Glomerular endothelial cell (primary cell): ENCODE data around the gene FBN3. TPM values are rescaled to one million over a fixed set of nuclear protein-coding genes. Genes with fewer than 3 reads are reported as not detected.
"Not testable (repeated sequence)": the region's sequence is repeated elsewhere in the genome, so short reads cannot be mapped to it uniquely, and the experiment has no call there.

ENCODE experiments used
- DNase-seq: peaks from one replicate; pipeline ENCODE4 v3.0.0-alpha.2; 2011; ENCODE audit warnings: low read depth, low spot score; ENCODE audit errors: extremely low read depth
- total RNA-seq: library from RNA; depleted of rRNA; stranded (reverse); fragments of >200 nt; gene quantifications from 2 replicates; pipeline ENCODE4 v1.2.3, GENCODE V29; 2015

Gene FBN3
- total RNA-seq, 1 donor from 2014 or later, result not detected

DNA sequence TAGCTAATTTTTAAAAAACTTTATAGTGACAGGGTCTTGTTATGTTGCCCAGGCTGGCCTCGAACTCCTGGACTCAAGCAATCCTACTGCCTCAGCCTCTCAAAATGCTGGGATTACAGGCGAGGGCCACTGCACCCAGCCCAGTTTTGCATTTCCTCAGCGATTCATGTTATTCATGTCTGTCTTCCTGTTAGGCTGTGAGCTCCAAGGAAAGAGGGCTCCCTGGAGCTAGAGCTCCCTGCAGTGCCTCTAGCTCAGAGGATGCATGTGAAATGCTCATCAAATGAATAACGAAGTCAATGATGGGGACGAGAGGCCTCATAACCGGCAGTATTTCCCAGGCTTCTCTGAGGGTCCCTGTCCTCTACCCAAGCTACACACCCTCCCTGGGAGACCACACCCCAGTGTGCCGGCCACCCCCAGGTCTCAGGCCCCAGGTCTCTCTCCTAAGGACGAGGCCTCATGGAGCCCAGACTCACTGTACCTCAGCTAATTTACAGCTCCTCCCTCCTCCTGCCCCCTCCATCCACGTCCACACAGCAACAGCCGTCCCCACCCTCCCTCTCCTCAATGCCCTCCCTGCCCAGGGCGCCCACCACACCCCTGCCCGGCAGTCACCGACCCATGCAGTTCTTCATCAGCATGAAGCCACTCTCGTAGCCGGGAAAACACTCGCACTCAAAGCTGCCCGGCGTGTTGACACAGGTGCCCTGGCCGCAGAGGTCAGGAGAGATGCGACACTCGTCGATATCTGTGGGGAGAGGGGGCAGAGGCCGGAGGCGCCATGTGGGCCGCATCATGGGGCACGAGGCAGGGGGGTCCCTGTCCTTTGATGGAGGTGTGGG is 28.5 kb downstream of the FBN3 start:
- DNase-seq, result no peak

DNA sequence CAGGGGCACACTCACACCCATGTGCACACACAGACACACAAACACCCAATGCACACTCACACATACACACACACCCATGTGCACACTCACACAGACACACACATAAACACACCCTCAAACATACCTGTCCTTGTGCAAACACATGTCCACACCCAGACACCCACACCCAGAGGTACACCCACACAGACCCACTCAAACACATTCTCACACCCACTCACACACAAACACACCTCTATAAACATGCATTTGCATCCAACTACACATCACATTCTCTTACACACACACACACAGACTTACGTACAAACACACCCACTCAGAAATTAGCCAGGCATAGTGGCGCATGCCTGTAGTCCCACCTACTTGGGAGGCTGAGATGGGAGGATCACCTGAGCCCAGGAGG is 31.4 kb downstream of the FBN3 start:
- no peak for DNase-seq

DNA sequence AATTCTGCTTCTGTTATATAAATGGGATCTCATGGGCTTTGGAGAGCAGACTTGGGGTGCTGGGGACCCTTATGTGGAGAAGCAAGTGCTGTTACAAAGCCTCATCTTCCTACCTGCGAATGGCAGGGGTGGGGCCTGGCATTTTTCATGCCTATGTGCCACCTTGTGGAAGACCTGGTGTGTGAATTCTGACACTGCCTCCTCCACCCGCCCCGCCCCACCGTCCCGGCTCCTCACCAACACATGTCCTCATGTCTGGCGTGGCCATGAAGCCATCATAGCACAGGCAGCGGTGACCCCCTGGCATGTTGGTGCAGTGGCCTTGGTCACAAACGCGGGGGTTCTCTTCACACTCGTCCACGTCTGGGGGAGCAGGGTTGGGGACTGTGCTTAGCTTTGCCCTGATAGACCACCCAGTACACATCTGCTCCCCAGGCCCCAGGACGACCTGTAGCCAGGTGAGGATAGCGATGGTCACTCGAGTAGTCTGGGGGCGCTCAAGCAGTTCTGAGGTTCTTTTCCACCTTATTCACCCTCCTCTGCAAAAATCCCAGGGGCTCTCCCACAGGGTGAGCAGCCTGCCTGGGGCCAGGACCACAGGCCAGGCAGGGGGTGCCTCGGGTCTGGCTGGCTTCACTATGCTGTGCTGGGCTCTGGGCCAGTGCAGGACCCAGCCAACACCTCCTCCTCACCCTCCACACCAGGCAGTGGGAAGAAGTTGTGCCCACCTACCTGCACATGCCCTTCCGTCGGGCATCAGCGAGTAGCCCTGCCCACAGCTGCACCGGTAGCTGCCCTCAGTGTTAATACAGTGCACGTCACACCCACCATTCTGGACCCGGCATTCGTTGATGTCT is 32.7 kb downstream of the FBN3 start:
- DNase-seq, result no peak

DNA sequence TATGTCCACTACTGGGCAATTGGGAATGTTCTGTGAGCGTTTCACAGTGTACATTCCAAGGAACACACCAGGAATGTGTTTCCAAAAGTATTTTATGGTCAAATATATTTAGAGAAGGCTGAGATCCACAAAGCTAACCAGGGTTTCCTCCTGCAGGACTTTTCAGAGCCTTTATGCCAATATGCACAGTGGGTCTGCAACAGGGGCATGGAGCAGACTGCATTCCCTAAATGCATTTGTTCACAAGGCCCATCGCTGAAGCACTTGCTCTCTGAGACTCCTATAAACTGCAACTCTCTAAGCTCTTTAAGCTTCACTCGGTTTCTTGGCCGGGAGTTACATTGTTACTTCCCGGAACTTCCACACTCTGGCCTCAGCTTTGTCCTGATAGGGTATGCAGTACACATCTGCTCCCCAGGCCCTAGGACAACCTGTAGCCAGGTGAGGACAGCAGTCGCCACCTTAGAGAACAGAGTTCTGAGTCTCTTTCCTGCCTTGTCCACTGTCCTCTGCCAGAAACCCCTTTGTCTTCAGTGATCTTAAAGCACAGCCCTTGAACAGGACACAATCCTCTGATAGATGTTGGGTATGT is 33.5 kb downstream of the FBN3 start:
- DNase-seq, result no peak

DNA sequence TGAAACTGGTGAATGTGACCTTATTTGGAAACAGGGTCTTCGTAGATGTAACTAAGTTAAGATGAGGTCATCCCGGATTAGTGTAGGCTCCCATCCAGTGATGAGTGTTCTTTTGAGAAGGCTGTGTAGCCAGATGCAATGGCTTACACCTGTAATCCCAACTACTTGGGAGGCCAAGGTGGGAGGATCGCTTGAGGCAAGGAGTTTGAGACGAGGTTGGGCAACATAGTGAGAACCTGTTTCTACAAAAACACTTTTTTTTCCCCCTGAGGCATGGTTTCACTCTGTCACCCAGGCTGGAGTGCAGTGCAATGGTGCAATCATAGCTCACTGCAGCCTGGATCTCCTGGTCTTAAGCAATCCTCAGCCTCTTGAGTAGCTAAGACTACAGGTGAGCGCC is 36.4 kb downstream of the FBN3 start:
- no peak for DNase-seq

DNA sequence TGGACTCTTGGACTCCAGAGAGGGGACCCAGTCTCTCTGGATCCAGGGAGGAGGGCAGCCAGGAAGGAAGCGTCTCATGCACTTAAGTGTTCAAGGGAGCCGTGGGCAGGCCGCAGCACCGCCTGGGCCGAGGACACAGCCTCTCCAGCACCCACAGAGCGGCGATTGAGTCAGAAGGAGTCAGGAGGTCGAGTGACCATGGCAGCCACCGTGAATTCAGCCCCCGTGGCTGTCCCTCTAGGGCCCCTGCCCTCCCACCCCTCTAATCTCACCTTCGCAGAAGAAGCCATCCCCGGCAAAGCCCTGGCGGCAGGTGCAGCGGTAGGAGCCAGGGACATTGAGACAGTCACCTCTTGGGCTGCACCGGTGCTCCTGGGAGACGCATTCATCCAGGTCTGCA is 38.0 kb downstream of the FBN3 start:
- DNase-seq, result no peak

DNA sequence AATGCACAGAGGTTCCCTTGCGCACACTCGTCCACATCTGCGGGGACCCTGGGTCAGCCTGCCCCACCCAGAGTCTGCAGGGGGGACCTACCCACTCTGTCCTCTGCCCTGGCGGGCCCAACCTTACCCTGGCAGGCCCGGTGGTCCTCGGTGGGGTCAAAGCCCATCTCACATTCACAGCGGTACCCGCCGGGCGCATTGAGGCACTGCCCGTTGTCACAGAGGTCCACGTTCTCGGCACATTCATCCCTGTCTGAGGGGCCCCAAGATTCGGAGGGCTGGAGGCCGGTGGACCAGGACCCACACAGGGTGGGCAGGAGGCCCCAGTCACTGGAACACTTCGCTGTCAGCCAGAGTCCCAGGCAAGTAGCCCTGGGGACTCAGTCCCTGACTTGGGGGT is 38.5 kb downstream of the FBN3 start:
- no peak for DNase-seq

DNA sequence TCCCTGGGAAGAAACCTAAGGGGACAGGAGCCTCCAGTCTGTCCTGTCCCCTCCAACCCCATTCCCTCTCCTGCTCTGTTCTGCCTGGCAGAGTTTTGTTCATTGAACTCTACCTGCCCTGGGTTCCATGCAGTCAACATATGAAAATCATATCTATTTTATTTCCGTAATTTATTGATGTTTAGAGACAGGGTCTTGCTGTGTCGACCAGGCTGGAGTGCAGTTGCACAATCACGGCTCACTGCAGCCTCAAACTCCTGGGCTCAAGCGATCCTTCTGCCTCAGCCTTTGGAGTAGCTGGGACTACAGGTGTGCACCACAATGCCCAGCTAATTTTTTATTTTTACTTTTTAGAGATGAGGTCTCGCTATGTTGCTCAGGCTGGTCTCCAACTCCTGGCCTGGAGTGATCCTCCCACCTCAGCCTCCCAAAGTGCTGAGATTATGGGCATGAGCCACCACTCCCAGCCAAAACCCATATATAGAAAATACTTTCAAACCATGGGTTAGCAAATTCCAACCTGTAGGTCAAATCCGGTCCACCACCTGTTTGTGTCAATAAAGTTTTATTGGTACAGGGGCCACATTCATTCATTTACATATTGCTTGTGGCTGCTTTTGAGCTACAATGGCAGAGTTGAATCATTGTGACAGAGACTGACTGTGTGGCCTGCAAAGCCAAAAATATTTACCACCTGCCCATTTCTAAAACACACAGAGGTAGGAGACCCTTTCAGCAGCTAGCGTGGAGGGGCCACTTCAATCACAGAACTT is 39.3 kb downstream of the FBN3 start:
- DNase-seq, result no peak

DNA sequence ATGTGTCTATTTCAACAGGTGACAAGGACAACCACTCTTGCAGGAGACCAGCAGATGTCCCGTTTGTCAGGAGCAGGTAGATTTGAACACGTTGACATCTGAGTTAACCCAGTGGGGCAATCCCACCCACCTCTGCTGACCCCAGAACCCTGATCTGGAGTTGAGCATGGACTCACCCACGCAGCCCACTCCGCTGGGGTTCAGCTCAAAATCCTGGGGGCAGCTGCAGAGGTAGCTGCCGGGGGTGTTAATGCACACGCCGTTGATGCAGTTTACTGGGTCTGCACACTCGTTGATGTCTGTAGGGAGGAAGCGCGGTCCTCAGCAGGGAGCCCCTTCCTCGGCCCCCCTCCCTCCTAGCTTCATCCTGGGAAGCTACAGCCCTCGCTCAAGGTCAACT is 39.9 kb downstream of the FBN3 start:
- no peak for DNase-seq

DNA sequence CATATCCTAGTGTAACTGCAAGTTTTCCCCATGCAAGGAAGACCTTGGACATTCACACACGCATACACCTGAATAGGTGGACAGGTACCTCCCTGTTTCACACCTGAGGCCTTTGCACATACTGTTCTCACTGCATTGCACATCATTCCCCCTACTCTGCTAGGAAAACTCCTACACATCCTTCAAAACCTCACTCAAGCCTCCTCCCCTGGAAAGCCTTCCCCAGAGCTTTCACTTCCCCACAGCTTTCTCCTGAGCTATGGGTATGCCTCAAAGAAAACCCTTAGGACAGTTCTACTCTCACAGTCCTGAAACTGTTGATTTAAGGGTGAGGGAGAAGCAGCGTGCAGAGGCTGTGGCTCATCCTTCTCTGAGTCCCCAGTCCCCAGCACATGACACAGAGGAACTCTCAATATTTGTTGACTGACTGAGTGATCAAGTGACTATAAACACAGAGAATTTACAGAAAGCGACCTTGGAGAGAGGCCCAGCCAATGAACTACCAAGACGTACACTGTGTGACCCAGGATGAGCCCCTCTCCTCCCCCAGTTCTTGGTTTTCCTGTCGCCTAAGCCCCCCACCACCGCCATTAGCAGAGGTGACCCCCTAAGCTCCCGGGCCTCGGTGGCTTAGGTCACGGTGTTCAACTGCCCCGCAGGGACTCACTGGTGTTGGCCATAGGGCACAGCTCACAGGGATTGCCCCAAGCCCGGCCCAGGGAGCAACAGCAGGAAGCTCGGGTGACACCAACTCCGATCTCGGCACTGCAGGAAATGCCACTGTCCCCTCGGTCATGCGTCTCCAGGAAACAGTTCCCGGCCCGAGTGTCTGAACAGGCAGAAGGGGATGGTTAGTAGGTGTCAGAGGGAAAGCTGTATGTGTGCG is 40.6 kb downstream of the FBN3 start:
- no peak for DNase-seq

DNA sequence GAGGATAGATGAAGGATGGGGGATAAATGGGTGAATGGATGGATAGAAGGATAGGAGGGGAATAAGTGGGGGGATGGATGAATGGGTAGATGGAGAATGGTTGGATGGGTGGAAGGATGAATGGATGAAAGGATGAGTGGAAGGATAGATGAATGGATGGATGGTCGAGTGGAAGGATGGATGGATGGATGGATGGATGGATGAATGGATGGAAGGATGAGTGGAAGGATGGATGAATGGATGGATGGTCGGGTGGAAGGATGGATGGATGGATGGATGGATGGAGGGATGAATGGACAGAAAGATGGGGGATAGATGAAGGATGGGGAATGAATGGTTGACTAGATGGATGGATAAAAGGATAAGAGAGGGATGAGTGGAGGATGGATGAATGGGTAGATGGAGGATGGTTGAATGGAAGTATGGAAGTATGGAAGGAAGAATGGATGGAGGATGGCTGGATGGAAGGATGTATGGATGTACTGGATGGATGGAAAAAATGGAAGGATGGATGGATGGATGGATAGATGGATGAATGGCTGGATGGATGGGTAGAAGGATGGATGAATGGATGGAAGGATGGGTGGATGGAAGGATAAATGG is 42.0 kb downstream of the FBN3 start:
- no peak for DNase-seq

DNA sequence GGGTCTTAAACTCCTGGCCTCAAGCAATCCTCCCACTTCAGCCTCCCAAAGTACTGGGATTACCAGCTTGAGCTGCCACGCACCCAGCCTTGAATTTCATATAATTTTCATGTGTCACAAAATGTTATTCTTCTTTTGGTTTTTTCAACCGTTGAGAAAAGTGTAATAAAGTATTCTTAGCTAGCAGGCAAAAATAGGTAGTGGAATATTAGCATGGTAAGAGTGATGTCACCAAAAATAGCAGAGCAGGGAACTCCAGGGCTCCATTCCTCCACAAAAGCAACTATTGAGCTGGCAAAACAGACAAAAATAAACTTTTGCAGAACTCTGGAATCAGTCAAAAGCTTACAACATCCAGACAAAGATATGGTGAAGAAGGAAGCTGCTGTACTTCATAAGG is 43.9 kb downstream of the FBN3 start:
- no peak for DNase-seq

DNA sequence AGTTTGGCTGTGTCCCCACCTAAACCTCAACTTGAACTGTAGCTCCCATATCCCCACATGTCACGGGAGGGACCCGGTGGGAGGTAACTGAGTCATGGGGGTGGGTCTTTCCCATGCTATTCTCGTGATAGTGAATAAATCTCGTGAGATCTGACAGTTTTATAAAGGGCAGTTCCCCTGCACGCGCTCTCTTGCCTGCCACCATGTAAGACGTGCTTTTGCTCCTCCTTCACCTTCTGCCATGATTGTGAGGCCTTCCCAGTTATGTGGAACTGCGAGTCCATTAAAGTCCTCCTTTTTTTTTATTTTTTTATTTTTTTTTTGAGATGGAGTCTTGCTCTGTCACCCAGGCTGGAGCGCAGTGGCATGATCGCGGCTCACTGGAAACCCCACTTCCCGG is 47.5 kb downstream of the FBN3 start:
- DNase-seq, result not testable (repeated sequence)

DNA sequence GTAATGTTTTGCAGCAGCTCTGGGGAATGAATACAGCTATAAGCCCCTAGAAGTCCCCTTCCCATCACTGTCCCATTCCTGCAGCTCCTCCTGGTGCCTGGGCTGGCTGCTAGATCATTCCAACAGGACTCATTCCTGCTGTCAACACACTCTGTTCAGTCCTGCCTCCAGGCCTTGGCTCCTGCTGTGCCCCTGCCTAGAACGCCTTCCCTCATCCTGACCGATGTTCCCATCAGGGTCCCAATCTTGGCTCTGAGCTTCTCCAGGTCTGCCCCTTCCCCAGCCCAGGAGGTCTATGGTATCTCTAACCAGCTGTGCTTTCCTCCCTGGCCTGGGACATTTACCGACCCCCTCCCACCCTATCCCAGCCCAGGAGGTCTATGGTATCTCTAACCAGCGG is 48.1 kb downstream of the FBN3 start:
- no peak for DNase-seq

DNA sequence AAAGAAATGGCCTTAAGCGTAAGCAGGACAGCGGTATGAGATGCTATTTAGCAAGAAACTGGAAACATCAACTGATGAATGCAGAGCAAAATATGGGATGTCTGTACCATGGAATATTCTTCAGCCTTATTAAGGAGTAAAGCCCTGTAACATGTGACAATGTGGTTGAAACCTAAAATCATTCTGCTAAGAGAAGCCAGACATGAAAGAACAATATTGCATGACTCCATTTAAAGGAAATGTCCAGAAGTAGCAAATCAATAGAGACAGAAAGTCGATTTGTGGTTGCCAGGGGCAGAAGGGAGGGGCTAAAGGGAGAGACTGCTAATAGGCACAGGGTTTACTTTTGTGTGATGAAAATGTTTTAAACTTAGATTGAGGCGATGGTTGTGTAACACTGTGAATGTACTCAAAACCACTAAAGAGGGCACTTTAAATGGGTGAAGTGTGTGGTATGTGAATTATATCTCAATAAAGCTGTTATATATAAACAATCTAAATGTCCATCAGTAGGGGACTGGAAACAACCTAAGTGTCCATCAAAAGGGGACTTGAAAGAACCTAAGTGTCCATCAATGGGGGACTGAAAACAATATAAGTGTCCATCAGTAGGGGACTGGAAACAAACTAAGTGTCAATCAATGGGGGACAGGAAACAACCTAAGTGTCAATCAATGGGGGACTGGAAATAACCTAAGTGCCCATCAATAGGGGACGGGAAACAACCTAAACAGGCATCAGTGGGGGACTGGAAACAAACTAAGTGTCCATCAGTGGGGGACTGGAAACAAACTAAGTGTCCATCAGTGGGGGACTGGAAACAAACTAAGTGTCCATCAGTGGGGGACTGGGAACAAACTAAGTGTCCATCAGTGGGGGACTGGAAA is 51.5 kb downstream of the FBN3 start:
- no peak for DNase-seq

DNA sequence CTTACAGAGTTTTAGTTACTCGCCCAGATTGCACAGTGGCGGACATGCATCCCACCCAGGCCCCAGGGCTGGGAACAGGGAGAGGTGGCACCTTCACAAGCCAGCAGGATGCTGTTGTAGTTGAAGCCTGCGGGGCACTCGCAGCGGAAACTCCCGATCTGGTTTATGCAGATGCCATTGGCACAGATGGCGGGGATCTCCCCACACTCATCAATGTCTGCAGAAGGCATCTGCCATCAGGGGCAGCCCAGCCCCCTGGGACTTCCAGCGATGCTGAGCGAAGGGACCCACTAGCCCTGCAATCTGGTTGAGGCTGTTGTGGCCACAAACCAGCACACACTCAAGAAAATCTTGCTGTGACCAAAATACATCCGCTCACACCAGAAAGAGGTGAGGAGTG is 52.2 kb downstream of the FBN3 start:
- DNase-seq, result no peak

DNA sequence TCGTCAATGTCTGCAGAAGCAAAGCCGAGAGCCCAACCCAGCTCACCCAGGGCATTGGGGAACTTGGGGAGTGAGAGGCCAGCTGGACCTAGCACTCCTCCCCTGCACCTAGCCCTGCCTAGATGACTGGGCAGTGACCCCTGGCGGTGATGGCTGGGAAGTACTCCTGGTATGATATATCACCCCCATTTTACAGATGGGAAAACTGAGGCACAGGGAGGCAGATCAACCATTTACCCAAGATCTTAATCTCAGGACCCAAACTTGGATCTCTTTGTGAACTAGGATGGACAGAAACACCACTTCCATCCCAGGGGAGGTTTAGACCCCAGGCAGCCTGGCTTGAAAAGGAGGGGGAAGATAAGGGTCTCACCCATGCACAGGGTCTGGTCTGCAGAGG is 53.3 kb downstream of the FBN3 start:
- DNase-seq, result no peak

DNA sequence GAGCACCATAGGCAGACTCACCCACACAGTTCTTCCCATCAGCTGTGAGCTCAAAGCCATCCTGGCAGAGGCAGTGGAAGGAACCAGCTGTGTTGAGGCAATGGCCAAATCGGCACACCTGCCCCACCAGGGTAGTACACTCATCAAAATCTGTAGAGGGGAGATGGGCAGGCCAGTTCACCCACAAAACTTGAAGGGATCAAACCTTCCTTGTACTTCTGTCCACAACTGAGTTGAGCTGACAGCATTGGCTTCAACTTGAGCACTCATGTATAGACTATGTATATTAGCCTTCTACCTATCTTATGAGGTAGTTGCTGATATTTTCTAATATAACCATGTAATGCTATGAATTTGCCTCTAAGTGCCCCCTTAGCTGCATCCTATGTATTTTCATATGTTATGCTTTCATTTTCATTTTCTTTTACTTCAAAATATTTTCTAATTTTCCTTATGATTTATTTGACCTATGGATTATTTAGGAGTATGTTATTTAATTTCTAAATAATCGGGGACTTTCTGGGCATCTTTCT is 54.0 kb downstream of the FBN3 start:
- no peak for DNase-seq
